Measurements from ENCODE around the gene SGCA.

- TF ChIP-seq CTCF (IDR thresholded peaks at IDR 0.05; ENCODE audit: borderline replicate concordance, extremely low read depth, low read length, poor library complexity, severe bottlenecking) (no peak), EZH2 (IDR thresholded peaks at IDR 0.05; ENCODE audit: borderline replicate concordance, low read depth, low read length, severe bottlenecking) (no peak)
These were observed 45.1 kb upstream of the SGCA start for GRCh38 chr17:50120475-50121253.
